CD4-positive, CD25-positive, alpha-beta regulatory T cell (primary cell): ENCODE data around the gene PLA2R1. TPM values are rescaled to one million over a fixed set of nuclear protein-coding genes. Genes with fewer than 3 reads are reported as not detected.

ENCODE experiments used
- ATAC-seq, 2 donors: fragments of 150-1000 bp; cut with Tn5 transposase; one replicate each; pipeline ENCODE4 v1.10.0; 2021; ENCODE audit warnings: low read depth in 2 of 2, moderate number of reproducible peaks in 2 of 2, moderate library complexity in 1 of 2
- DNase-seq, 3 donors: peaks; one replicate each; pipeline versions ENCODE4 v3.0.0 to v3.0.0-alpha.2; 2012 to 2022; ENCODE audit warnings: mixed read lengths in 1 of 3
- H3K27ac ChIP-seq: one replicate; pipeline ENCODE4 v1.7.0; 2013; ENCODE audit warnings: mild to moderate bottlenecking, low read length; ENCODE audit not compliant: insufficient read depth, poor library complexity, severe bottlenecking
- H3K27me3 ChIP-seq: one replicate; pipeline ENCODE4 v1.7.0; 2013; ENCODE audit warnings: low read length; ENCODE audit not compliant: control insufficient read depth, insufficient read depth
- H3K36me3 ChIP-seq: one replicate; pipeline ENCODE4 v1.7.0; 2013; ENCODE audit warnings: mild to moderate bottlenecking, low read length, moderate library complexity; ENCODE audit not compliant: control insufficient read depth, insufficient read depth
- H3K4me1 ChIP-seq: 2 replicates; pipeline ENCODE4 v1.7.0; 2013; ENCODE audit warnings: mild to moderate bottlenecking, low read length; ENCODE audit not compliant: insufficient read depth, control insufficient read depth, poor library complexity, severe bottlenecking
- H3K4me3 ChIP-seq: one replicate; pipeline ENCODE4 v1.7.0; 2013; ENCODE audit warnings: low read depth, mild to moderate bottlenecking, low read length, moderate library complexity
- H3K9me3 ChIP-seq, 2 experiments: 1 replicate in 1 of 2; 2 replicates in 1 of 2; pipeline ENCODE4 v1.7.0; 2013; ENCODE audit warnings: low read length in 2 of 2, mild to moderate bottlenecking in 1 of 2, moderate library complexity in 1 of 2; ENCODE audit not compliant: control insufficient read depth in 2 of 2
- H3K27ac Mint-ChIP-seq, 3 donors: one replicate each; pipeline ENCODE4 v1.8.0; 2020 to 2022; ENCODE audit warnings: mild to moderate bottlenecking in 3 of 3, mixed read lengths in 3 of 3, moderate library complexity in 2 of 3
- H3K27me3 Mint-ChIP-seq: one replicate; pipeline ENCODE4 v1.8.0; 2022; ENCODE audit warnings: mild to moderate bottlenecking, mixed read lengths
- H3K36me3 Mint-ChIP-seq: one replicate; pipeline ENCODE4 v1.8.0; 2020; ENCODE audit warnings: mixed read lengths
- H3K4me1 Mint-ChIP-seq, 4 donors: one replicate each; pipeline ENCODE4 v1.8.0; 2020 to 2022; ENCODE audit warnings: mixed read lengths in 4 of 4, mild to moderate bottlenecking in 1 of 4
- H3K4me3 Mint-ChIP-seq, 4 donors: one replicate each; pipeline ENCODE4 v1.8.0; 2020 to 2022; ENCODE audit warnings: mild to moderate bottlenecking in 4 of 4, mixed read lengths in 4 of 4, moderate library complexity in 3 of 4
- H3K9me3 Mint-ChIP-seq, 7 donors: one replicate each; pipeline ENCODE4 v1.8.0; 2020 to 2022; ENCODE audit warnings: mixed read lengths in 7 of 7, mild to moderate bottlenecking in 3 of 7, moderate library complexity in 2 of 7
- polyA plus RNA-seq, 4 donors: library from polyadenylated mRNA; unstranded; fragments of 300-500 nt; fragmentation: Illumina TruSeq; gene quantifications; one replicate each; pipeline ENCODE4 v1.2.3, GENCODE V29; 2021
- total RNA-seq: library from RNA; stranded (reverse); gene quantifications from one replicate; pipeline ENCODE4 v1.2.3, GENCODE V29; 2022

The PLA2R1 gene
- total and polyA plus RNA-seq, 5 donors from 2014 or later: not detected

- Histone ChIP-seq H3K27me3 (peaks cover 21% of the 10 kb centered on the region), H3K9me3 (no peaks in the 10 kb centered on the region), H3K27ac (no peak overlapping the region), H3K4me1 (peaks cover 7% of the 10 kb centered on the region), H3K36me3 (no peaks in the 10 kb centered on the region), H3K4me3 (no peak overlapping the region)
- Mint-ChIP-seq H3K36me3 (no peaks in the 10 kb centered on the region), H3K4me1 (peaks cover 0 to 6% (median 0%) of the 10 kb centered on the region in 4 donors), H3K9me3 (peaks cover 0 to 10% (median 0%) of the 10 kb centered on the region in 7 donors), H3K4me3 (no peak overlapping the region), H3K27me3 (peaks cover 47% of the 10 kb centered on the region), H3K27ac (no peak overlapping the region)
- DNase-seq (no peak), ATAC-seq (no peak)
Observed at GRCh38 chr2:160061944-160062291, 497 bp downstream of the PLA2R1 start.

GRCh38 chr2:160061533-160061932, 882 bp downstream of the PLA2R1 start:
- H3K4me3 ChIP-seq: no peak overlapping the region
- no peaks in the 10 kb centered on the region for H3K36me3 Mint-ChIP-seq
- peaks cover 21% of the 10 kb centered on the region for H3K27me3 ChIP-seq
- peaks cover 51% of the 10 kb centered on the region for H3K27me3 Mint-ChIP-seq
- H3K9me3 Mint-ChIP-seq: peaks cover 0 to 10% (median 0%) of the 10 kb centered on the region in 7 donors
- no peaks in the 10 kb centered on the region for H3K36me3 ChIP-seq
- H3K9me3 ChIP-seq: no peaks in the 10 kb centered on the region
- DNase-seq (no peak), ATAC-seq (no peak)
- peaks cover 7% of the 10 kb centered on the region for H3K4me1 ChIP-seq
- peaks cover 0 to 6% (median 0%) of the 10 kb centered on the region in 4 donors for H3K4me1 Mint-ChIP-seq
- H3K27ac ChIP-seq: no peak overlapping the region
- H3K4me3 Mint-ChIP-seq: peak overlapping the region in 1 of 4 donors; percentile 36
- H3K27ac Mint-ChIP-seq: no peak overlapping the region

- DNase-seq: no peak
- no peaks in the 10 kb centered on the region for H3K36me3 Mint-ChIP-seq
- H3K27ac Mint-ChIP-seq: no peak overlapping the region
- peaks cover 0 to 6% (median 0%) of the 10 kb centered on the region in 4 donors for H3K4me1 Mint-ChIP-seq
- peaks cover 0 to 9% (median 0%) of the 10 kb centered on the region in 7 donors for H3K9me3 Mint-ChIP-seq
- ATAC-seq: no peak
- peaks cover 45% of the 10 kb centered on the region for H3K27me3 Mint-ChIP-seq
- H3K4me3 Mint-ChIP-seq: no peak overlapping the region
- H3K27ac ChIP-seq: no peak overlapping the region
- H3K36me3 ChIP-seq: no peaks in the 10 kb centered on the region
- H3K4me1 ChIP-seq: peaks cover 7% of the 10 kb centered on the region
- H3K27me3 ChIP-seq: peaks cover 20% of the 10 kb centered on the region
- no peaks in the 10 kb centered on the region for H3K9me3 ChIP-seq
- H3K4me3 ChIP-seq: no peak overlapping the region
Observed at GRCh38 chr2:160060297-160060696, 2.1 kb downstream of the PLA2R1 start.

- no peaks in the 10 kb centered on the region for H3K36me3 Mint-ChIP-seq
- H3K36me3 ChIP-seq: no peaks in the 10 kb centered on the region
Observed at GRCh38 chr2:160057356-160057755, 5.1 kb downstream of the PLA2R1 start.

GRCh38 chr2:160055726-160056108, 6.7 kb downstream of the PLA2R1 start:
- Mint-ChIP-seq H3K27ac (no peak overlapping the region), H3K36me3 (no peaks in the 10 kb centered on the region), H3K4me1 (no peaks in the 10 kb centered on the region), H3K4me3 (no peak overlapping the region), H3K9me3 (peaks cover 0 to 2% (median 0%) of the 10 kb centered on the region in 7 donors), H3K27me3 (peaks cover 24% of the 10 kb centered on the region)
- no peak for DNase-seq
- Histone ChIP-seq H3K9me3 (no peaks in the 10 kb centered on the region), H3K27me3 (peaks cover 11% of the 10 kb centered on the region), H3K4me1 (no peaks in the 10 kb centered on the region), H3K36me3 (no peaks in the 10 kb centered on the region), H3K27ac (no peak overlapping the region), H3K4me3 (no peak overlapping the region)
- no peak for ATAC-seq

More at GRCh38 chr2:160057356-160057755, 5.1 kb downstream of the PLA2R1 start:
- Mint-ChIP-seq H3K4me1 (no peaks in the 10 kb centered on the region), H3K9me3 (peaks cover 0 to 2% (median 0%) of the 10 kb centered on the region in 7 donors), H3K4me3 (no peak overlapping the region), H3K27ac (peak overlapping the region in 1 of 3 donors; percentile 57), H3K27me3 (peaks cover 28% of the 10 kb centered on the region)
- Histone ChIP-seq H3K9me3 (no peaks in the 10 kb centered on the region), H3K4me1 (peaks cover 2% of the 10 kb centered on the region), H3K27ac (no peak overlapping the region), H3K27me3 (peaks cover 10% of the 10 kb centered on the region), H3K4me3 (no peak overlapping the region)
- ATAC-seq (no peak), DNase-seq (no peak)

- H3K9me3 ChIP-seq: no peaks in the 10 kb centered on the region
- peaks cover 18% of the 10 kb centered on the region for H3K27me3 Mint-ChIP-seq
- H3K4me1 ChIP-seq: no peaks in the 10 kb centered on the region
- H3K36me3 Mint-ChIP-seq: no peaks in the 10 kb centered on the region
- H3K36me3 ChIP-seq: no peaks in the 10 kb centered on the region
- DNase-seq: no peak
- H3K4me1 Mint-ChIP-seq: no peaks in the 10 kb centered on the region
- H3K4me3 ChIP-seq: no peak overlapping the region
- H3K27me3 ChIP-seq: peaks cover 6% of the 10 kb centered on the region
- no peak for ATAC-seq
- H3K27ac Mint-ChIP-seq: no peak overlapping the region
- H3K4me3 Mint-ChIP-seq: peak overlapping the region in 1 of 4 donors; percentile 36
- H3K9me3 Mint-ChIP-seq: peaks cover 0 to 2% (median 0%) of the 10 kb centered on the region in 7 donors
- H3K27ac ChIP-seq: no peak overlapping the region
Observed at GRCh38 chr2:160054984-160055725, 7.3 kb downstream of the PLA2R1 start.

- H3K27me3 ChIP-seq: peaks cover 4% of the 10 kb centered on the region
- no peaks in the 10 kb centered on the region for H3K4me1 ChIP-seq
- DNase-seq (no peak), ATAC-seq (no peak)
- Mint-ChIP-seq H3K27ac (no peak overlapping the region), H3K36me3 (no peaks in the 10 kb centered on the region), H3K4me3 (no peak overlapping the region), H3K9me3 (peaks cover 0 to 2% (median 0%) of the 10 kb centered on the region in 7 donors), H3K27me3 (peaks cover 12% of the 10 kb centered on the region), H3K4me1 (no peaks in the 10 kb centered on the region)
- no peaks in the 10 kb centered on the region for H3K36me3 ChIP-seq
- H3K27ac ChIP-seq: no peak overlapping the region
- H3K9me3 ChIP-seq: no peaks in the 10 kb centered on the region
- no peak overlapping the region for H3K4me3 ChIP-seq
Observed at GRCh38 chr2:160053946-160054345, 8.5 kb downstream of the PLA2R1 start.

- no peaks in the 10 kb centered on the region for H3K9me3 ChIP-seq
- H3K4me3 Mint-ChIP-seq: no peak overlapping the region
- H3K4me3 ChIP-seq: no peak overlapping the region
- DNase-seq (no peak), ATAC-seq (no peak)
- no peaks in the 10 kb centered on the region for H3K4me1 Mint-ChIP-seq
- H3K27me3 Mint-ChIP-seq: peaks cover 11% of the 10 kb centered on the region
- H3K27ac Mint-ChIP-seq: peak overlapping the region in 1 of 3 donors; percentile 18
- H3K4me1 ChIP-seq: no peaks in the 10 kb centered on the region
- no peaks in the 10 kb centered on the region for H3K36me3 ChIP-seq
- peaks cover 4% of the 10 kb centered on the region for H3K27me3 ChIP-seq
- H3K36me3 Mint-ChIP-seq: no peaks in the 10 kb centered on the region
- no peak overlapping the region for H3K27ac ChIP-seq
- peaks cover 0 to 2% (median 0%) of the 10 kb centered on the region in 7 donors for H3K9me3 Mint-ChIP-seq
Observed at GRCh38 chr2:160052531-160052930, 9.9 kb downstream of the PLA2R1 start.
